ENCODE results near the gene WDR90.

WDR90 gene

GRCh38 chr16:645852-646678 lies 3.1 kb upstream of the WDR90 start:
- no peak for DNase-seq (ENCODE audit: low read depth)
- TF ChIP-seq MAX (IDR thresholded peaks at IDR 0.05; ENCODE audit: low read depth, low read length) (no peak), MYC (IDR thresholded peaks at IDR 0.05; ENCODE audit: low read depth, low read length) (no peak), POLR2A (IDR thresholded peaks at IDR 0.05; ENCODE audit: extremely low read depth, insufficient read length) (no peak), CTCF (IDR thresholded peaks at IDR 0.05; ENCODE audit: low read depth, low read length) (no peak)
- no peak overlapping the region for H3K4me3 ChIP-seq (ENCODE audit: low read depth, low read length)

GRCh38 chr16:646679-647172 lies 2.4 kb upstream of the WDR90 start:
- TF ChIP-seq POLR2A (IDR thresholded peaks at IDR 0.05; ENCODE audit: extremely low read depth, insufficient read length) (no peak), CTCF (IDR thresholded peaks at IDR 0.05; ENCODE audit: low read depth, low read length) (no peak), MAX (IDR thresholded peaks at IDR 0.05; ENCODE audit: low read depth, low read length) (no peak), MYC (IDR thresholded peaks at IDR 0.05; ENCODE audit: low read depth, low read length) (no peak)
- DNase-seq (ENCODE audit: low read depth) = no peak
- H3K4me3 ChIP-seq (ENCODE audit: low read depth, low read length) = no peak overlapping the region

GRCh38 chr16:647173-647902 lies 1.8 kb upstream of the WDR90 start:
- no peak overlapping the region for H3K4me3 ChIP-seq (ENCODE audit: low read depth, low read length)
- no peak for DNase-seq (ENCODE audit: low read depth)
- no peak for TF ChIP-seq CTCF (IDR thresholded peaks at IDR 0.05; ENCODE audit: low read depth, low read length)
- TF ChIP-seq MYC (IDR thresholded peaks at IDR 0.05; ENCODE audit: low read depth, low read length) = no peak
- no peak for TF ChIP-seq POLR2A (IDR thresholded peaks at IDR 0.05; ENCODE audit: extremely low read depth, insufficient read length)

GRCh38 chr16:648071-648780 lies 939 bp upstream of the WDR90 start:
- DNase-seq (ENCODE audit: low read depth) = peak; percentile 34
- no peak overlapping the region for H3K4me3 ChIP-seq (ENCODE audit: low read depth, low read length)
- TF ChIP-seq POLR2A (IDR thresholded peaks at IDR 0.05; ENCODE audit: extremely low read depth, insufficient read length) (no peak), CTCF (IDR thresholded peaks at IDR 0.05; ENCODE audit: low read depth, low read length) (peak; percentile 18)

- peak overlapping the region; percentile 40 for H3K4me3 ChIP-seq (ENCODE audit: low read depth, low read length)
- TF ChIP-seq POLR2A (IDR thresholded peaks at IDR 0.05; ENCODE audit: extremely low read depth, insufficient read length) = no peak
- no peak for TF ChIP-seq MYC (IDR thresholded peaks at IDR 0.05; ENCODE audit: low read depth, low read length)
- TF ChIP-seq MAX (IDR thresholded peaks at IDR 0.05; ENCODE audit: low read depth, low read length) = no peak
- TF ChIP-seq CTCF (IDR thresholded peaks at IDR 0.05; ENCODE audit: low read depth, low read length) = no peak
- DNase-seq (ENCODE audit: low read depth) = peak; percentile 36
These were observed 466 bp downstream of the WDR90 start for GRCh38 chr16:649631-650030.

All from NB4 (cell line).